Fibroblast of villous mesenchyme (primary cell): ENCODE measurements around the gene CLRN3. TPM values are rescaled to one million over a fixed set of nuclear protein-coding genes. Genes with fewer than 3 reads are reported as not detected.

Experiments used
- DNase-seq: peaks from one replicate; pipeline ENCODE4 v3.0.0-alpha.2; 2010; ENCODE audit warnings: low read depth
- H3K4me3 ChIP-seq: 2 replicates; pipeline ENCODE4 v1.5.1; 2011; ENCODE audit warnings: low read depth, mild to moderate bottlenecking, low read length
- total RNA-seq: library from RNA; depleted of rRNA; stranded (reverse); fragments of >200 nt; gene quantifications from 2 replicates; pipeline ENCODE4 v1.2.3, GENCODE V29; 2012
- TF ChIP-seq, protein P1 (sequence below): IDR thresholded peaks from 2 replicates; pipeline ENCODE4 v1.5.1; 2012; ENCODE audit warnings: low read depth, mild to moderate bottlenecking, low read length; ENCODE audit not compliant: insufficient read depth

The CLRN3 gene
- total RNA-seq, 1 donor: not detected

- TF ChIP-seq, protein P1, sequence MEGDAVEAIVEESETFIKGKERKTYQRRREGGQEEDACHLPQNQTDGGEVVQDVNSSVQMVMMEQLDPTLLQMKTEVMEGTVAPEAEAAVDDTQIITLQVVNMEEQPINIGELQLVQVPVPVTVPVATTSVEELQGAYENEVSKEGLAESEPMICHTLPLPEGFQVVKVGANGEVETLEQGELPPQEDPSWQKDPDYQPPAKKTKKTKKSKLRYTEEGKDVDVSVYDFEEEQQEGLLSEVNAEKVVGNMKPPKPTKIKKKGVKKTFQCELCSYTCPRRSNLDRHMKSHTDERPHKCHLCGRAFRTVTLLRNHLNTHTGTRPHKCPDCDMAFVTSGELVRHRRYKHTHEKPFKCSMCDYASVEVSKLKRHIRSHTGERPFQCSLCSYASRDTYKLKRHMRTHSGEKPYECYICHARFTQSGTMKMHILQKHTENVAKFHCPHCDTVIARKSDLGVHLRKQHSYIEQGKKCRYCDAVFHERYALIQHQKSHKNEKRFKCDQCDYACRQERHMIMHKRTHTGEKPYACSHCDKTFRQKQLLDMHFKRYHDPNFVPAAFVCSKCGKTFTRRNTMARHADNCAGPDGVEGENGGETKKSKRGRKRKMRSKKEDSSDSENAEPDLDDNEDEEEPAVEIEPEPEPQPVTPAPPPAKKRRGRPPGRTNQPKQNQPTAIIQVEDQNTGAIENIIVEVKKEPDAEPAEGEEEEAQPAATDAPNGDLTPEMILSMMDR: no peak
- no peak for DNase-seq
- H3K4me3 ChIP-seq: no peak overlapping the region
Observed at GRCh38 chr10:127882391-127882790, 10.3 kb downstream of the CLRN3 start.

DNA sequence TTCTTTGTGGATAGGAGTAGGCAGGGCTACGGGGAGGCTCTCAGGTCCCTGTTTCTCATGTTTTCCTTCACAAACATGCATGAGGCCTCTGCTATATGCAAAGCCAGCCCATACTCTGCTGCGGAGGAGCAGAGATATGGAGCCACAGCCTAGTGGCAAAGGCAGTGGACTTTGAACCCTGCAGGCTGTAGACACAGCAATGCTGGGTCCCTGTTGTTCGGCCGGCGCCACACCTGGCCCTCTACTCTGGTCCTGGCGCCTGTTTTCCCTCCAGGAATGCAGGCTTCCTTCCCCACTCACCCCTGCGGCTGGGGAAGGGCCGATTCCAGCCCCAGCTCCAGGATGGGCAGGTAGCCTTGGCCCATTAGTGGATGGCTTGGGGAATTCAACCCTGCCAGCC, 11.5 kb downstream of the CLRN3 start:
- TF ChIP-seq, protein P1: no peak
- DNase-seq: no peak

GRCh38 chr10:127880557-127880956, 12.2 kb downstream of the CLRN3 start:
- H3K4me3 ChIP-seq: no peak overlapping the region
- DNase-seq: no peak
- TF ChIP-seq, protein P1: no peak

More for the DNA sequence above, 11.5 kb downstream of the CLRN3 start:
- H3K4me3 ChIP-seq: no peak overlapping the region

- H3K4me3 ChIP-seq: no peak overlapping the region
- TF ChIP-seq, protein P1: no peak
- no peak for DNase-seq
Observed at GRCh38 chr10:127878475-127879055, 14.2 kb downstream of the CLRN3 start.

DNA sequence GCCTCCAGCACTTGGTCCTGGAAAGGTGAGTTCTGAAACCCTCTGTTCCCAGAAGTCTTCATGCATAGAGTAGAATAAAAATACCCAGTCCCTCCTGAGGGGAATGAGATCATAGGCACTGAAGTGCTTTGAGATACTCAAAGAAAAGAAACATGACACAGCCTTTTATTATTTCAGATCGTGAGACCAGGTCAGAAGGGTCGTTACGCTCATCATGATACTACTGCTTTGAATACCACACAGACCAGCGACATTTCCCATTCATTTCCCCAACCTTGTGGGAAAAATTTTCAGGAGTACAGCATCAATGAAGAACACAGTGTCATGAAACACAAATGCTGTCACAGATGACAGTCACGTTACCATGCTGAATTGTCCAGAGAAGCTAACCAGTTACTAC, 15.0 kb downstream of the CLRN3 start:
- no peak for DNase-seq
- TF ChIP-seq, protein P1: no peak
- no peak overlapping the region for H3K4me3 ChIP-seq

GRCh38 chr10:127877116-127877515, 15.6 kb downstream of the CLRN3 start:
- TF ChIP-seq, protein P1: no peak
- no peak for DNase-seq
- no peak overlapping the region for H3K4me3 ChIP-seq

- no peak for DNase-seq
- TF ChIP-seq, protein P1: no peak
- H3K4me3 ChIP-seq: no peak overlapping the region
Observed at GRCh38 chr10:127875916-127876315, 16.8 kb downstream of the CLRN3 start.
